Measurements from ENCODE around the gene DHX9. TPM values are rescaled to one million over a fixed set of nuclear protein-coding genes. Genes with fewer than 3 reads are reported as not detected.

DHX9 gene
- total RNA-seq, 4 donors from 2014 or later: 49.6 to 105 (median 87.5) TPM

DNA sequence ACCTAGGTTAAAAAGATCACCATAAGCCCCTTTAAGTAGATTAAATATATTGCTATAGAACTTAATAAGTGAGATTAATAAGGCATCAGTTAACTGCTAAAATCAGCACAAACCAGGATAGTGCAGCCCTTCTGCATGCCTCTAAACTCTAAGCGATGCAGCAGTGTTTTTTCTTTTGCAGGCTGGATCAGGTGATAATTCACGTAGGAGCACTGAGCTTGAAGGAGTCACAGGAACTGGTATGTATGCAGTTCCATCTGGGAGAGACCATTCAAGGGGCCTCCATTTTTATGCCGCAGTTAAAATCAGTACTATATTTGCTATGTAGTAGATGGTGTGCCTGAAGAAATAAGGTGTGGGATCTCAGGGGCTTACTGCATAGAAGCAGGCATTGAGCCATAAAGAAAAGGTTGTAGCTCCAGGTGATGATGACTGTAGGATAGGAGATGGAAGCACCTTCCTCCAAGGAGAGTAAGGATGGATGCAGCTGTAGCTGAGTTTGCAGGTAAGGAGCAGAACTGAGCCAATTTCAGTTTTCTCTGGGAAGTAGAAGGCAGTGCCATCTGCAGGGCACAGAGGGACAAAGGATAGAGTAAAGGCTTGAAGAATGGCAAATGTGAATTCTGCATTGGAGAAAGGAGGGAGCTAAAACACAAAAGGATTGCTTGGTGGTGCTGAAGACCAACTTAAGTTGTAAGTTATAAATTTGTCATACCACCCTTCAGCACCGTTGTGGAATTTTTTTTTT, 27.0 kb upstream of the DHX9 start:
- WGBS, 2 donors: 89 to 91% methylated on average over 4 of the region's 4 CpGs
- no peak overlapping the region for H3K4me3 ChIP-seq (ENCODE audit: low read depth, poor library complexity, severe bottlenecking)
- intact Hi-C loops (cut with DNase I; ENCODE audit: low total_unique reads): no loop called here
- no peak for DNase-seq (ENCODE audit: low spot score in 2 of 2)
- TF ChIP-seq POLR2A (IDR thresholded peaks at IDR 0.05): no peak

DNA sequence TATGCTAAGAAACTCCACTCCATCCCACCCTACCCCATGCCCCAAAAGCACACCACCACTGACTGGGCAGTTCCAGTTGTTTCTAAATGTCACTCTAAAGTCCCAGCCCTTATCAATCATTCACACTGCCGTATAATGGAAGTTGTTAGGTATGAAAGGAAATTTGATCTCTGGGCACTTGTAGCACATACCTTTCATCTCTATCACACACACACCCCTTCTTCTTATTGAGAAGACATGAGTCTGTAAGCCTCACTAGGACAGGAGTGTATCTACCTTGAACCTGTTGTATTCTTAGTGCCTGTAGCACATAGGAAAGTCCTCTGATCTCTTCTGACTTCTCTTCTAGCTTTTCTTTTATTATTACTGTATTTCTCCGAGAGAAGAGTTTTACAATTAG, 22.3 kb upstream of the DHX9 start:
- intact Hi-C loops (cut with DNase I; ENCODE audit: low total_unique reads): no loop called here
- 97 to 98% methylated on average over 2 of the region's 2 CpGs for WGBS, 2 donors
- no peak overlapping the region for H3K4me3 ChIP-seq (ENCODE audit: low read depth, poor library complexity, severe bottlenecking)
- TF ChIP-seq POLR2A (IDR thresholded peaks at IDR 0.05): no peak
- TF ChIP-seq, protein P1, sequence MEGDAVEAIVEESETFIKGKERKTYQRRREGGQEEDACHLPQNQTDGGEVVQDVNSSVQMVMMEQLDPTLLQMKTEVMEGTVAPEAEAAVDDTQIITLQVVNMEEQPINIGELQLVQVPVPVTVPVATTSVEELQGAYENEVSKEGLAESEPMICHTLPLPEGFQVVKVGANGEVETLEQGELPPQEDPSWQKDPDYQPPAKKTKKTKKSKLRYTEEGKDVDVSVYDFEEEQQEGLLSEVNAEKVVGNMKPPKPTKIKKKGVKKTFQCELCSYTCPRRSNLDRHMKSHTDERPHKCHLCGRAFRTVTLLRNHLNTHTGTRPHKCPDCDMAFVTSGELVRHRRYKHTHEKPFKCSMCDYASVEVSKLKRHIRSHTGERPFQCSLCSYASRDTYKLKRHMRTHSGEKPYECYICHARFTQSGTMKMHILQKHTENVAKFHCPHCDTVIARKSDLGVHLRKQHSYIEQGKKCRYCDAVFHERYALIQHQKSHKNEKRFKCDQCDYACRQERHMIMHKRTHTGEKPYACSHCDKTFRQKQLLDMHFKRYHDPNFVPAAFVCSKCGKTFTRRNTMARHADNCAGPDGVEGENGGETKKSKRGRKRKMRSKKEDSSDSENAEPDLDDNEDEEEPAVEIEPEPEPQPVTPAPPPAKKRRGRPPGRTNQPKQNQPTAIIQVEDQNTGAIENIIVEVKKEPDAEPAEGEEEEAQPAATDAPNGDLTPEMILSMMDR (IDR thresholded peaks at IDR 0.05): no peak
- no peak for DNase-seq (ENCODE audit: low spot score in 2 of 2)

DNA sequence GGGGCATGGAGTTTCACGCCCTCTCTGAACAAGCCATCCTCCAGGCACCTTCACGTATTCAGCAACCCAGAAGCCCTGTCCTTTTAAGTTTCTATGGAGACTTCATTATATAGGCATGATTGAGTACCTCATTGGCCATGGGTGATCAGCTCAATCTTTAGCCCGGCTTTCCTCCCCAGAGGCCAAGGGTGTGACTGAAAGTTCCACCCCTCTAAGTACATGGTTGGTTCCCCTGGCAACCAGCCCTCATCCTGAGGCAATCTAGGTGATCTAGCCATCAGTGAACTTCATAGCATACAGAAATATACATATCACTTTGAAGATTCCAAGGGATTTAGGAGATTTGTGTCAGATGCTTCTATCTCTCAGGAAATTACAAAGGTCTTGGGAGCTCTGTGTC, 21.3 kb upstream of the DHX9 start:
- no peak for DNase-seq (ENCODE audit: low spot score in 2 of 2)
- no peak for TF ChIP-seq POLR2A (IDR thresholded peaks at IDR 0.05)
- WGBS, 2 donors: 73% methylated on average over 3 of the region's 3 CpGs
- no peak overlapping the region for H3K4me3 ChIP-seq (ENCODE audit: low read depth, poor library complexity, severe bottlenecking)
- intact Hi-C loops (cut with DNase I; ENCODE audit: low total_unique reads): no loop called here

DNA sequence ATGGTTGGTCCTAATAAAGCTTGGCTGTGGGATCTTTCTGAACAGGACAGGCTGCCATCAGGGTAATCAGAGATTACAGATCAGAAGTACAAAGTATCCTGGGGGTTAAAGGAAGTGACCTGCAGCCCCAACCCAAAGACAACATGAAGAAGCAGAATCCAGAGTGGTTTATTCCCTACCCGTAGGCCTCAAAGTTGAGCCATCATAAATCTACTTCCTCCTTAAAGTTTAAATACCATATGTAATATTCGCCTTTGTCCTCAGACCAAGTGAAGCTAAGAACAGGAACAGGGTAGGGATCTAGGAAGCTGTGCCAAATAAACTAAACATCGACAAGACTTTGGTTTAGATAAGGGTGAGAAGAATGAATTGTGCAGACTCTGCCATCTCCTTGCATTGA, 15.9 kb upstream of the DHX9 start:
- TF ChIP-seq POLR2A (IDR thresholded peaks at IDR 0.05): no peak
- TF ChIP-seq, protein P1 (IDR thresholded peaks at IDR 0.05): no peak
- 80 to 81% methylated on average over 3 of the region's 3 CpGs for WGBS, 2 donors

DNA sequence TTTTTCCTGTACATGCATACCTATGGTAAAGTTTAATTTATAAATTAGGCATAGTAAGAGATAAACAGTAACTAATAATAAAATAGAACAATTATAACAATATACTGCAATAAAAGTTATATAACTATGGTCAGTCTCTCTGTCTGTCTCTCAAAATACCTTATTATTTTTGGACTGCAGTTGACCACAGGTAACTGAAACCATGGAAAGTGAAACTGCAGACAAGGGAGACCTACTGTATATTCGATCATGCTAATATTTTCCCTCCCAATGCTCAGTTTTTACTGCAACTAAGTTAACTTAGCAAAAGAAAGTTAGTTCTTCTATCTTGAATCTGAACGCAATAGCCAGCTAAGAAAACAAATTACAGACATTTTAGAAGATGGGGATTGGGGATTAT, 12.3 kb upstream of the DHX9 start:
- intact Hi-C loops (cut with DNase I; ENCODE audit: low total_unique reads): no loop called here

More for the DNA sequence above, 15.9 kb upstream of the DHX9 start:
- DNase-seq (ENCODE audit: low spot score in 2 of 2): no peak
- intact Hi-C loops (cut with DNase I; ENCODE audit: low total_unique reads): no loop called here
- H3K4me3 ChIP-seq (ENCODE audit: low read depth, poor library complexity, severe bottlenecking): no peak overlapping the region

DNA sequence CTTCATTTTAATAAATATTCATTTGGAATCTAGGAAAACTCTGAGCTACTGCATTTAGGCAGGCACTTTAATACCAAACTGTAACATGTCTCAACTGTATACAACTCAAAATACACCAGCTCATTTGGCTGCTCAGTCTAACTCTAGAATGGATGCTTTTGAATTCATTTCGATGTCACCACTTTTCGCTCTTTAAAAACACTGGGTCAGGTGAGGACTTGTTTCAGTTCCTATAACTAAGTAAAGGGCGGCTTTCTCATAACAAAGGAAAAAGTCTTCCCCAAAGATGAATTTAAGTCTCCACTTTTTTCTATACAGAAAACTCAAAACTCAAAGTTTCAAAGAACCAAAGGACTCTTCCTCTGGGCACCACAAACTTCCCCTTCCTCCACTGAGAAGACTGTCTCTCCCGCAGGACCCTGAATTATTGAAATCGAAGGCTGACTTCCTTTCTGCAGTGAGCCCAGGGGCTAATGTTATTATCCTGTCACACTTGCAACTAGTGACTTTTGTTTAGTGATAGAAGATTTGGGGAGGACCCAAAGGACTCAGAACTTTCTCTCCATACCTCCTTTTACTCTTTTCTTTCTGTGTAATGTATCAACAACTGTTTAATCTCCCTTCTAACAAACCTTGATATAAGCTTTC, 9.7 kb upstream of the DHX9 start:
- WGBS, 2 donors: 69 to 81% methylated on average over 5 of the region's 5 CpGs
- intact Hi-C loops (cut with DNase I; ENCODE audit: low total_unique reads): no loop called here
- no peak overlapping the region for H3K4me3 ChIP-seq (ENCODE audit: low read depth, poor library complexity, severe bottlenecking)
- no peak for DNase-seq (ENCODE audit: low spot score in 2 of 2)
- TF ChIP-seq, protein P1 (IDR thresholded peaks at IDR 0.05): no peak
- TF ChIP-seq POLR2A (IDR thresholded peaks at IDR 0.05): no peak

More for the DNA sequence above, 12.3 kb upstream of the DHX9 start:
- 90 to 91% methylated on average over 2 of the region's 2 CpGs for WGBS, 2 donors
- no peak for DNase-seq (ENCODE audit: low spot score in 2 of 2)
- H3K4me3 ChIP-seq (ENCODE audit: low read depth, poor library complexity, severe bottlenecking): no peak overlapping the region
- TF ChIP-seq, protein P1 (IDR thresholded peaks at IDR 0.05): no peak

All from lower leg skin (tissue), 4 donors.